ENCODE data around the gene GID8. TPM values are rescaled to one million over a fixed set of nuclear protein-coding genes. Genes with fewer than 3 reads are reported as not detected.

Gene GID8
- polyA plus RNA-seq, 3 donors, result 11.5 to 12.6 (median 12.5) TPM

DNA sequence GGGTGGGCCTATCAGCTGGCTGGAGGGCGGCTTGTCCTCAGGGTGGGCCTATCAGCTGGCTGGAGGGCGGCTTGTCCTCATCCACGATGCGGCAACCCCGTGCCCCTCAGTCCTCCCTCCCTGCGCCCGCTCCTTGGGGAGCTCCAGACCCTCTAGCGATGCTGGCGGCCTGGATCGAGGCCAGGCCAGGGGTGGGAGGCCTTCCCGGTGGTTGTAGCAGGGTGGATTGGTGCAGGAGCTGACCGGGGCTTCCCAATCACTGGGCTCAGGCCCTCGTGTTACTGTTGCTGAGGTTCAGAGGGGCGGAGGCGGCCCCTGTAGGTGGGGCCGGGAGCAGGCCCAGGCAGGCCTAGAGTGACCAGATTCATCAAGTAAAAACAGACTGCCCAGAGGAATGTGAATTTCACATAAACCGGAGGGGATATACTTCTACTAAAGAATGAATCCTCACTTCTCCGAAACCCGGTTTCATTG is 23.4 kb downstream of the GID8 start:
- 77 to 87% (median 83%) methylated on average over 18 to 19 of the region's 19 CpGs for WGBS, 3 donors
- no peak overlapping the region for H3K27ac ChIP-seq (ENCODE audit: low read depth, low read length)

DNA sequence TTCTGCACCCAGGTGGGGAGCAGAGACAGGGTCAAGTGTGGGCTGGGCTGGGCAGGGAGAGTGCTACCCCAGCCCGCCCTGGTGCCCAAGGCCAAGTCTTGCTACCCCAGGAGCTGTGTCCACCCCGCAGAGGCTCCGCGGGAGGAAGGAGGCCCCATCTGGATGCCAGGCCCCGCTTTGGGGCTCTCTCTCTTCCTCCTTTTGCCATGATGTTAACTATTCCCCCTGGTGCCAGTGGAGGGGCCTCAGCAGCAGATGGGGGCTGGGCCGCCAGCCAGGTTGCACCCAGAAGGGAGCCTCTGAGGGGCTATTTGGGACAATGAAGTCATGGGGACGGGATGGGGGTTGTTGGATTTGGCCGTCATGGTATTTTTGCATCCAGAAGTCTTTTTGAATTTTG is 23.9 kb downstream of the GID8 start:
- WGBS, 3 donors, result 85 to 94% (median 93%) methylated on average over 6 to 8 of the region's 8 CpGs
- H3K27ac ChIP-seq (ENCODE audit: low read depth, low read length), result no peak overlapping the region

- WGBS, 3 donors, result 89 to 95% (median 94%) methylated on average over 30 of the region's 30 CpGs
- H3K27ac ChIP-seq (ENCODE audit: low read depth, low read length), result no peak overlapping the region
These were observed 24.4 kb downstream of the GID8 start for GRCh38 chr20:62962221-62962879.

DNA sequence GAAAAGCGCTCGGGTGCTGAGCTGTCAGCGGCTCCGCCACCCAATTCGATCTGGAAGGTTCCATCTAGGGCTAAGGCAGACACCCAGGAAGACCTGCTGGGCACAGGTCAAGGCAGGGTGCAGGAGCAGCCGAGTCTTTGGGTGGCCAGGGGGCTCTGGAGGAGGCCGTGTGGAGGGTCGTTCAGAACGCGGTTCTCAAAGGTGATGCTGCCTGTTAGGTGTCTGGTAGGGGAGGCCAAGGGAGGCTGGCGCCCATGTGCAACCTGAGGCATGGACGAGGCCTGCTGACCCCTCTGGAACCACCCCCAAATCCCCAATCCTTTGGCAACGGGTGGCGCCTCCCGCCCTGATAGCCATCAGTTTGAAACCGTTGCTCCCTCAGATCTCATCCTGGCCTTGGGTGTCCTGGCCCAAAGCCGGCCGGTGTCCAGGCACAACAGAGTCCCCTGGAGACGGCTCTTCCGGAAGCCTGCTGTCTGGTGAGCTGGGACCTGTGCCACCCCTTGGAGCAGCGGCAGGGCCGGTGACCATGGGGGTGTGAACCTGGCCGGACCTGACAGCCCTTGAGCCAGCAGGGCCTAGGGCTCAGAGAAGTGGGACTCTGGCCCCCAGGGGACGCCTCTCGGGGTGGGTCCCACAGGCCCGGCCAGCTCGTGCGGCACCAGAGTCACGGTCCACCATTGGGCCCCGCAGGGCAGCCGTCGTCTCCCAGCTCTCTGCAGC is 25.1 kb downstream of the GID8 start:
- no peak overlapping the region for H3K27ac ChIP-seq (ENCODE audit: low read depth, low read length)
- WGBS, 3 donors, result 83 to 90% (median 89%) methylated on average over 30 to 32 of the region's 32 CpGs

- no peak overlapping the region for H3K27ac ChIP-seq (ENCODE audit: low read depth, low read length)
- WGBS, 3 donors, result 83 to 89% (median 89%) methylated on average over 29 to 32 of the region's 32 CpGs
These were observed 25.9 kb downstream of the GID8 start for GRCh38 chr20:62963614-62964397.

GRCh38 chr20:62964700-62965099 is 26.8 kb downstream of the GID8 start:
- no peak overlapping the region for H3K27ac ChIP-seq (ENCODE audit: low read depth, low read length)
- 56 to 79% (median 60%) methylated on average over 20 of the region's 20 CpGs for WGBS, 3 donors

DNA sequence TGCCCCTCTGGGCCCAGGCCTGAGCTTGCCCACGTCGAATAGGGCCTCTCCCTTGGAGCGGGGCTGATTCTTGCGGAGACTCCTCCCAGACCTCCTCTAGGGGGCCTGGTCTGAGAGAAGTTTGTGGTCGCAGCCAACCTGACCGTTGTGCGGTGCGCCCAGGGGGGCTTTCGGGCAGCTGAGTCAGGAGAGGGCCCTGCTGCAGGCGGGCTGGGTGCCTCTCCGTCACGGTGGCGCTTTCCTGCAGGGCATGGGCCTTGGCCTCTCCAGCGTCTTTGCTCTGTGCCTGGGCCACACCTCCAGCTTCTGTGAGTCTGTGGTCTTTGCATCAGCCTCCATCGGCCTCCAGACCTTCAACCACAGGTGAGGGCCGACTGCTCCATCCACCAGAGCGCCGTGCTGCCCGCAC is 27.4 kb downstream of the GID8 start:
- WGBS, 3 donors, result 77 to 81% (median 81%) methylated on average over 19 of the region's 19 CpGs
- H3K27ac ChIP-seq (ENCODE audit: low read depth, low read length), result no peak overlapping the region

DNA sequence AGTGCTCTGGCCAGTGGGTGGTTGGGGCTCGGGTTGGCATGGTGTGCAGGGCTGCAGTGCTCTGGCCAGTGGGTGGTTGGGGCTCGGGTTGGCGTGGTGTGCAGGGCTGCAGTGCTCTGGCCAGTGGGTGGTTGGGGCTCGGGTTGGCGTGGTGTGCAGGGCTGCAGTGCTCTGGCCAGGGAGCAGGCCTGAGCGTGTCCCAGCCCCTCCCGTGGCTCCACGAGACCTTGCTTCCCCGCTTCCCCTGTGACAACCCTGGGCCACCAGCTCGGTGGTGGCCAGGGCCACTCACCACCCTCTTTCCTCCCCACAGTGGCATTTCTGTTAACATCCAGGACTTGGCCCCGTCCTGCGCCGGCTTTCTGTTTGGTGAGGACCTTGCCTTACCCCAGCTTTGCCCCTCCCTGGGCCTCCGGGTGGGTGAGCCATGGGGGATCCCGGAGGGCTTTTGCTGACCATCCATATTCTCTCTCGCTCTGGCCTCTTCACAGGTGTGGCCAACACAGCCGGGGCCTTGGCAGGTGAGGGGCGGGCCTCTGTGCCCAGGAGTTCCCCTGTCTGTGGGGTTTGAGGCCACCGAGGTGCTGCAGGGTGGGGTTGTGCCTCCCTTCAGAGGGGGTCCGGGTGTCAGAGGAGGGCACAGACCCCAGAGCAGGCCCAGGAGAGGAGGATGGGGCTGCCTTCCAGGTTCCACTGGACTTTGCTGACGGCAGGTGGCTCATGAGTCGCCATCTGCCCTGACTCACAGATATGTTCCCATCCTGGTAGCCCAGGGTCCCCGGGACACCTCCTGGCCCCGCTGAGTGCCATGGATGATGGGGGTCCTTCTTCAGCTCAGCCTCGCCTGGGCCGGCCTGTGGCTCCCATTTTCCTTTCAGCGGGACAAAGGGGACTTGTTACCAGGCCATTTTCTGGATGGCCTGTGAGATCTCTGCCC is 28.5 kb downstream of the GID8 start:
- WGBS, 3 donors, result 89 to 94% (median 93%) methylated on average over 21 to 26 of the region's 27 CpGs
- H3K27ac ChIP-seq (ENCODE audit: low read depth, low read length), result no peak overlapping the region

GRCh38 chr20:62967149-62967501 is 29.2 kb downstream of the GID8 start:
- WGBS, 3 donors, result 81 to 96% (median 93%) methylated on average over 6 of the region's 6 CpGs
- no peak overlapping the region for H3K27ac ChIP-seq (ENCODE audit: low read depth, low read length)

DNA sequence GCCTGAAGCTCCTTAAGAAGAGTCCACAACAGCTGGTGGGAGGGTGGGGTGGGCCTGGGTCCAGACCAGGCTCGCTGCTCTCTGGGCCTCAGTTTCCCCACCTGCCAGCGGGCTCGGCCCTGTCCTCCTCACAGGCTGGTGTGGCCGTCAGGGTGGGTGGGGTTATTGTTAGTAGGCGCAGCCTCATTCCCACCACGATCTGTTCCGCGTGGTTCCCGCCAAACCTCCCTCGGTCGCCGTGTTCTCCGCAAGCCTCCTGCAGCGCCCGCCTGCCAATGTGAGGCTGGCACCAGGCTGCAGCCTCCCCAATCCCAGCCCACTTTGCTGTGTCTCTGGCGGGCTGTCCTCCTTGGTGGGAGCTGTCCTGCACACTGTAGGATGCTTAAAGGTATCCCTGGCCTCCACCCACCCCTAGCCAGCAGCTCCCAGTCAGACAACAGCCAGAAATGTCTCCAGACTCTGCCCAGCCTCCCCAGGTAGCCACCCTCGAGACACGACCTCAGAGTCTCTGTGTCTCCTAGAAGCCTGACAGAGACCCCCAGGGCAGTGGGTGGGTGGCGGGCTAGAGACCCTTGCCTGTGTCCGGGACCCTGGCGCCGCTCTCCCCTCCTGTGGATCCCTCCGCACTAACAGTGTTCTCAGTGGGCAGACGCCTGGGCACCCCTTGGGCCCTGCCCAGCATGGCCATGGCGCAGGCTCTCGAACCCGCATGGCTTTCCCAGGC is 29.8 kb downstream of the GID8 start:
- 86 to 92% (median 92%) methylated on average over 26 to 27 of the region's 27 CpGs for WGBS, 3 donors
- no peak overlapping the region for H3K27ac ChIP-seq (ENCODE audit: low read depth, low read length)

- WGBS, 3 donors, result 66 to 73% (median 68%) methylated on average over 21 of the region's 21 CpGs
- no peak overlapping the region for H3K27ac ChIP-seq (ENCODE audit: low read depth, low read length)
These were observed 30.6 kb downstream of the GID8 start for GRCh38 chr20:62968378-62969178.

GRCh38 chr20:62969179-62969760 is 31.3 kb downstream of the GID8 start:
- WGBS, 3 donors, result 44 to 54% (median 51%) methylated on average over 16 of the region's 16 CpGs
- no peak overlapping the region for H3K27ac ChIP-seq (ENCODE audit: low read depth, low read length)

DNA sequence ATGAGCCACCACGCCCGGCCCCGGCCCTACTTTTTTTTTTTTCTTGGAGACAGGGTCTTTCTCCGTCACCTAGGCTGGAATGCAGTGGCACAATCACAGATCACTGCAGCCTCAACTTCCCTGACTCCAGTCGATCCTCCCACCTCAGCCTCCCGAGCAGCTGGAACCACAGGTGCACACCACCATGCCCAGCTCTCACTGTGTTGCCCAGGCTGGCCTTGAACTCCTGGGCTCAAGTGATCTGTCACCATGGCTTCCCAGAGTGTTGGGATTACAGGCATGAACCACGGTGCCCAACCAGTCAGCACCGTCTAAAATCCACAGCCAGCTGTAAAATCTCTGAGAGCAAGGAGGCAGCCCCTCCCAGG is 32.0 kb downstream of the GID8 start:
- H3K27ac ChIP-seq (ENCODE audit: low read depth, low read length), result no peak overlapping the region
- 60 to 82% (median 73%) methylated on average over 8 of the region's 8 CpGs for WGBS, 3 donors

- no peak overlapping the region for H3K27ac ChIP-seq (ENCODE audit: low read depth, low read length)
- WGBS, 3 donors, result 42 to 57% (median 50%) methylated on average over 28 to 33 of the region's 33 CpGs
These were observed 32.6 kb downstream of the GID8 start for GRCh38 chr20:62970307-62971210.

DNA sequence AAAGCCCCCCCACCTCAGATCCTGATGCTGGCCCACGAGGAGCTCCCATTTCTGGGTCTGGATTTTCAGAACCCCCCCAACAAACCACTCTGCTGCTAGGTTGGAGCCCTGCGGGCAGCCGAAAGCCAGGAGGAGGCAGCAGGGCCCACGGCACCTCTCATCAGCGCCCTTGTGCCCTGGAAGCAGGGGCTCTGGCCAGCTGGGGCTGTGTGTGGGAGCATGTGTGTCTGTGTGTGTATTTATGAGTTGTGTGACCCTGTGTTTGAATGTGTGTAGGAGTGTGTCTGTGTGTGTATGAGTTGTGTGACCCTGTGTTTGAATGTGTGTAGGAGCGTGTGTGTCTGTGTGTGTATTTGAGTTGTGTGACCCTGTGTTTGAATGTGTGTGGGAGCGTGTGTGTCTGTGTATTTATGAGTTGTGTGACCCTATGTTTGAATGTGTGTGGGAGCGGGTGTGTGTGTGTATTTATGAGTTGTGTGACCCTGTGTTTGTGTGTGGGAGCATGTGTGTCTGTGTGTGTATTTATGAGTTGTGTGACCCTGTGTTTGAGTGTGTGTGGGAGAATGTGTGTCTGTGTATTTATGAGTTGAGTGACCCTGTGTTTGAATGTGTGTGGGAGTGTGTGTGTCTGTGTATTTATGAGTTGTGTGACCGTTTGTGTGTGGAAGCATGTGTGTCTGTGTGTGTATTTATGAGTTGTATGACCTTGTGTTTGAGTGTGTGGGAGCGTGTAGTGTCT is 33.4 kb downstream of the GID8 start:
- WGBS, 3 donors, result 66 to 76% (median 71%) methylated on average over 10 of the region's 10 CpGs
- H3K27ac ChIP-seq (ENCODE audit: low read depth, low read length), result no peak overlapping the region
